Common myeloid progenitor, CD34-positive (primary cell): ENCODE results near the gene EFHD1. TPM values are rescaled to one million over a fixed set of nuclear protein-coding genes. Genes with fewer than 3 reads are reported as not detected.

Source experiments
- CTCF ChIA-PET: fragments of 350-600 bp; sonication (Branson Sonifier 250); formaldehyde crosslinking; loops from one replicate; lab custom pipeline; 2021; ENCODE audit warnings: antibody characterized with exemption; lab: Charles Lee
- POLR2A ChIA-PET: fragments of 350-600 bp; sonication (Branson Sonifier 250); formaldehyde crosslinking; loops from one replicate; lab custom pipeline; 2021; ENCODE audit warnings: antibody characterized with exemption; lab: Charles Lee
- DNase-seq, 3 donors: peaks; one replicate each; pipeline versions ENCODE4 v3.0.0 to v3.0.0-alpha.2; 2013
- H3K27ac ChIP-seq, 2 experiments: 1 replicate in 1 of 2; 2 replicates in 1 of 2; pipeline ENCODE4 v1.7.0; 2013; ENCODE audit warnings: inconsistent platforms in 2 of 2, low read length in 2 of 2, mild to moderate bottlenecking in 2 of 2, low read depth in 1 of 2, moderate library complexity in 1 of 2; ENCODE audit not compliant: severe bottlenecking in 2 of 2, insufficient read depth in 1 of 2, poor library complexity in 1 of 2
- H3K27me3 ChIP-seq, 5 experiments: replicated peaks in 2 of 5; 1 replicate in 3 of 5; 2 replicates in 2 of 5; pipeline versions ENCODE4 v1.6.1 to v1.7.0; 2013; ENCODE audit warnings: low read length in 4 of 5, mild to moderate bottlenecking in 2 of 5, moderate library complexity in 2 of 5, inconsistent platforms in 1 of 5; ENCODE audit not compliant: insufficient read depth in 5 of 5, control insufficient read depth in 4 of 5
- H3K36me3 ChIP-seq, 4 experiments: 1 replicate in 2 of 4; 2 replicates in 2 of 4; pipeline versions ENCODE4 v1.6.1 to v1.7.0; 2013; ENCODE audit warnings: low read length in 3 of 4, control low read depth in 1 of 4, mild to moderate bottlenecking in 1 of 4; ENCODE audit not compliant: control insufficient read depth in 4 of 4, insufficient read depth in 4 of 4
- H3K4me1 ChIP-seq, 4 experiments: 1 replicate in 3 of 4; 2 replicates in 1 of 4; pipeline versions ENCODE4 v1.6.1 to v1.7.1; 2013; ENCODE audit warnings: low read length in 3 of 4, mild to moderate bottlenecking in 3 of 4, control low read depth in 1 of 4, inconsistent platforms in 1 of 4, moderate library complexity in 1 of 4; ENCODE audit not compliant: control insufficient read depth in 4 of 4, insufficient read depth in 4 of 4; ENCODE audit errors: control extremely low read depth in 1 of 4
- H3K4me3 ChIP-seq, 7 experiments: 1 replicate in 4 of 7; 2 replicates in 3 of 7; pipeline versions ENCODE4 v1.5.1 to v1.7.0; 2013; ENCODE audit warnings: mild to moderate bottlenecking in 7 of 7, low read length in 6 of 7, moderate library complexity in 6 of 7, inconsistent platforms in 2 of 7, low read depth in 2 of 7, control low read depth in 1 of 7; ENCODE audit not compliant: insufficient read depth in 4 of 7, control insufficient read depth in 1 of 7; ENCODE audit errors: extremely low read depth in 1 of 7
- H3K9me3 ChIP-seq, 5 experiments: 1 replicate in 4 of 5; 2 replicates in 1 of 5; pipeline versions ENCODE4 v1.6.1 to v1.7.1; 2013; ENCODE audit warnings: low read length in 4 of 5, mild to moderate bottlenecking in 2 of 5, inconsistent platforms in 1 of 5, low read depth in 1 of 5, moderate library complexity in 1 of 5; ENCODE audit not compliant: control insufficient read depth in 4 of 5, insufficient read depth in 2 of 5; ENCODE audit errors: control extremely low read depth in 1 of 5
- WGBS: methylation state at CpG from one replicate; pipeline ENCODE4 v1.1.5; 2013; ENCODE audit not compliant: insufficient coverage; 5-methylcytosine and 5-hydroxymethylcytosine counted together
- polyA plus RNA-seq: library from polyadenylated mRNA; unstranded; fragments of 120-200 nt; gene quantifications from one replicate; pipeline ENCODE4 v1.2.1, GENCODE V29; 2013

EFHD1 gene
- polyA plus RNA-seq, result 0.03 TPM

GRCh38 chr2:232633413-232634205, at the start of gene EFHD1:
TSS of gene EFHD1 (plus strand) at chr2:232633604. CDS start at chr2:232633705, 101 bp downstream.
- Histone ChIP-seq H3K36me3 (no peaks in the 10 kb centered on the region), H3K9me3 (peaks cover 0 to 4% (median 0%) of the 10 kb centered on the region in 5 experiments), H3K27me3 (peaks cover 7 to 87% (median 35%) of the 10 kb centered on the region in 5 experiments), H3K27ac (no peak within 1 kb of the TSS), H3K4me1 (peaks cover 0 to 20% (median 16%) of the 10 kb centered on the region in 4 experiments), H3K4me3 (peak within 1 kb of the TSS; percentile 27 to 77 (median 66))
- CTCF ChIA-PET, result interaction anchor here (0.8 to 1.5 kb wide), 4 partner anchors 9 to 59 kb away, joined by 3 to 4 read pairs (median 3); no protein-coding TSS in a partner anchor
- WGBS, result 1% methylated on average over 87 of the region's 90 CpGs
- DNase-seq, result peak; percentile 55 to 87 (median 80)
- POLR2A ChIA-PET, result no interaction called here

GRCh38 chr2:232584238-232584637, 49.2 kb upstream of the EFHD1 start:
- ChIA-PET POLR2A (interaction anchor here (0.6 kb wide), 1 partner anchor 12 kb away, joined by 5 read pairs; no protein-coding TSS in a partner anchor), CTCF (no interaction called here)
- H3K4me3 ChIP-seq, result no peak overlapping the region
- peaks cover 9 to 37% (median 16%) of the 10 kb centered on the region in 4 experiments for H3K36me3 ChIP-seq
- no peak overlapping the region for H3K27ac ChIP-seq
- peaks cover 0 to 8% (median 0%) of the 10 kb centered on the region in 4 experiments for H3K4me1 ChIP-seq
- H3K27me3 ChIP-seq, result no peaks in the 10 kb centered on the region
- DNase-seq, result no peak
- H3K9me3 ChIP-seq, result peaks cover 0 to 6% (median 0%) of the 10 kb centered on the region in 5 experiments
- 95% methylated on average over 5 of the region's 6 CpGs for WGBS

GRCh38 chr2:232586943-232587505, 46.4 kb upstream of the EFHD1 start:
- peaks cover 0 to 4% (median 0%) of the 10 kb centered on the region in 4 experiments for H3K4me1 ChIP-seq
- CTCF ChIA-PET, result no interaction called here
- peaks cover 0 to 6% (median 0%) of the 10 kb centered on the region in 5 experiments for H3K9me3 ChIP-seq
- peaks cover 4 to 22% (median 7%) of the 10 kb centered on the region in 4 experiments for H3K36me3 ChIP-seq
- H3K27ac ChIP-seq, result no peak overlapping the region
- no peaks in the 10 kb centered on the region for H3K27me3 ChIP-seq
- no peak overlapping the region for H3K4me3 ChIP-seq
- DNase-seq, result no peak
- WGBS, result 93% methylated on average over 3 of the region's 5 CpGs
- POLR2A ChIA-PET, result no interaction called here

GRCh38 chr2:232587512-232587911, 45.9 kb upstream of the EFHD1 start:
- H3K27ac ChIP-seq, result no peak overlapping the region
- peaks cover 2 to 18% (median 6%) of the 10 kb centered on the region in 4 experiments for H3K36me3 ChIP-seq
- no peak overlapping the region for H3K4me3 ChIP-seq
- ChIA-PET POLR2A (no interaction called here), CTCF (no interaction called here)
- H3K27me3 ChIP-seq, result no peaks in the 10 kb centered on the region
- WGBS, result 79% methylated on average over 6 of the region's 7 CpGs
- H3K4me1 ChIP-seq, result peaks cover 0 to 4% (median under 1%) of the 10 kb centered on the region in 4 experiments
- no peak for DNase-seq
- peaks cover 0 to 6% (median 0%) of the 10 kb centered on the region in 5 experiments for H3K9me3 ChIP-seq

- CTCF ChIA-PET, result no interaction called here
These were observed 45.4 kb upstream of the EFHD1 start for GRCh38 chr2:232588031-232588430.

GRCh38 chr2:232588680-232589585, 44.5 kb upstream of the EFHD1 start:
- Histone ChIP-seq H3K36me3 (peaks cover 0 to 5% (median 0%) of the 10 kb centered on the region in 4 experiments), H3K4me3 (no peak overlapping the region), H3K9me3 (peaks cover 0 to 6% (median 0%) of the 10 kb centered on the region in 5 experiments), H3K4me1 (peaks cover 0 to 11% (median 6%) of the 10 kb centered on the region in 4 experiments), H3K27me3 (no peaks in the 10 kb centered on the region), H3K27ac (no peak overlapping the region)
- CTCF ChIA-PET, result no interaction called here
- no peak for DNase-seq
- 91% methylated on average over 14 of the region's 18 CpGs for WGBS
- POLR2A ChIA-PET, result no interaction called here

More at GRCh38 chr2:232588031-232588430, 45.4 kb upstream of the EFHD1 start:
- peaks cover 0 to 7% (median 2%) of the 10 kb centered on the region in 4 experiments for H3K4me1 ChIP-seq
- no peaks in the 10 kb centered on the region for H3K27me3 ChIP-seq
- 91% methylated on average over 8 of the region's 8 CpGs for WGBS
- DNase-seq, result no peak
- H3K9me3 ChIP-seq, result peaks cover 0 to 6% (median 0%) of the 10 kb centered on the region in 5 experiments
- POLR2A ChIA-PET, result no interaction called here
- H3K36me3 ChIP-seq, result peaks cover 2 to 13% (median 4%) of the 10 kb centered on the region in 4 experiments
- H3K27ac ChIP-seq, result no peak overlapping the region
- H3K4me3 ChIP-seq, result no peak overlapping the region
